Measurements from ENCODE around the gene CDA. TPM values are rescaled to one million over a fixed set of nuclear protein-coding genes. Genes with fewer than 3 reads are reported as not detected.

Gene CDA
- total RNA-seq (under 1 TPM; 0.38 to 0.50 TPM), total RNA-seq (0 to 0.35 (median 0) reads per million in 172 experiments)
- polyA plus RNA-seq (2013, experiment 1 of 2): 5.9 TPM
- polyA plus RNA-seq (2013, experiment 2 of 2): 3.3 TPM

DNA sequence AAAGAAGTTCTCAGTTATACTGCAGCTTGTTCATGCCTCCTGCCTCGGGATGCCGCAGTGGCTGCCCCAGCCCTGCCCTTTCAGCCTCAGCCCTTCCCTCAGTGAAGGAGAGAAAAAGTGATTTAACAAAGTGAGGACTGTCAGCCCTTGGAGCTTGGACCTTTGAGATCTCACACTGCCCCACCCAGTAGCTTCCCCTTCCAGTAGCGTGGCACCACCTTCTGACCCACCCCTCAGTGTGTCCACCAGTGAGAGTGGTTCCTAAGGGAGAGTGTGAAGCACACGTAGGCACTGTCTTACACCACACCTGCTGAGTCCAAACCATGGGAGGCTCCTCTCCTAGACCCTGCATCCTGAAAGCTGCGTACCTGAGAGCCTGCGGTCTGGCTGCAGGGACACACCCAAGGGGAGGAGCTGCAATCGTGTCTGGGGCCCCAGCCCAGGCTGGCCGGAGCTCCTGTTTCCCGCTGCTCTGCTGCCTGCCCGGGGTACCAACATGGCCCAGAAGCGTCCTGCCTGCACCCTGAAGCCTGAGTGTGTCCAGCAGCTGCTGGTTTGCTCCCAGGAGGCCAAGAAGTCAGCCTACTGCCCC lies at the start of gene CDA:
Gene CDA, plus strand, starts transcription at position 464 of the 592 bp plus-strand sequence. Its CDS starts 33 bp downstream, at position 497.
- Mint-ChIP-seq H3K27me3 (peaks cover 82% of the 10 kb centered on the region), H3K27ac (no peak within 1 kb of the TSS), H3K9me3 (no peaks in the 10 kb centered on the region), H3K4me3 (no peak within 1 kb of the TSS), H3K36me3 (ENCODE audit: low read depth) (no peaks in the 10 kb centered on the region), H3K4me1 (ENCODE audit: low read depth) (peaks cover 6% of the 10 kb centered on the region)
- ATAC-seq (ENCODE audit: poor library complexity) (no peak), DNase-seq (no peak)
- intact Hi-C loops (cut with DNase I, micrococcal nuclease): no loop called here
- Histone ChIP-seq H3K9me3 (ENCODE audit: control insufficient read depth in 1 of 2, insufficient read depth in 1 of 2, low read length in 2 of 2) (peaks cover 0 to 11% of the 10 kb centered on the region in 2 experiments), H3K4me3 (ENCODE audit: low read length) (peak within 1 kb of the TSS; percentile 18), H3K27ac (ENCODE audit: low read depth in 1 of 2, low read length in 2 of 2) (no peak within 1 kb of the TSS), H3K4me1 (ENCODE audit: insufficient read depth, low read length) (peaks cover 5% of the 10 kb centered on the region), H3K27me3 (ENCODE audit: control insufficient read depth in 1 of 2, insufficient read depth in 2 of 2, low read length in 2 of 2) (peaks cover 24 to 40% of the 10 kb centered on the region in 2 experiments), H3K36me3 (ENCODE audit: insufficient read depth, low read length) (no peaks in the 10 kb centered on the region)
- no peak for TF ChIP-seq CTCF (IDR thresholded peaks at IDR 0.05)
- CTCF ChIA-PET: no interaction called here
- POLR2A ChIA-PET: no interaction called here

- Mint-ChIP-seq H3K4me1 (ENCODE audit: low read depth) (no peaks in the 10 kb centered on the region), H3K36me3 (ENCODE audit: low read depth) (no peaks in the 10 kb centered on the region), H3K27ac (no peak overlapping the region), H3K9me3 (no peaks in the 10 kb centered on the region), H3K27me3 (peaks cover 75% of the 10 kb centered on the region), H3K4me3 (no peak overlapping the region)
- ATAC-seq (ENCODE audit: poor library complexity): no peak
- H3K27me3 ChIP-seq (ENCODE audit: control insufficient read depth in 1 of 2, insufficient read depth in 2 of 2, low read length in 2 of 2): peaks cover 4 to 8% of the 10 kb centered on the region in 2 experiments
- no peak for DNase-seq
- intact Hi-C loops (cut with DNase I, micrococcal nuclease): no loop called here
- no peak for TF ChIP-seq CTCF (IDR thresholded peaks at IDR 0.05)
- H3K4me3 ChIP-seq (ENCODE audit: low read length): no peak overlapping the region
- no peaks in the 10 kb centered on the region for H3K36me3 ChIP-seq (ENCODE audit: insufficient read depth, low read length)
- POLR2A ChIA-PET: no interaction called here
- CTCF ChIA-PET: no interaction called here
- no peak overlapping the region for H3K27ac ChIP-seq (ENCODE audit: low read depth in 1 of 2, low read length in 2 of 2)
- H3K4me1 ChIP-seq (ENCODE audit: insufficient read depth, low read length): no peaks in the 10 kb centered on the region
- H3K9me3 ChIP-seq (ENCODE audit: control insufficient read depth in 1 of 2, insufficient read depth in 1 of 2, low read length in 2 of 2): no peaks in the 10 kb centered on the region
Observed at GRCh38 chr1:20540281-20540680, 48.6 kb upstream of the CDA start.

GRCh38 chr1:20546637-20547036 lies 42.3 kb upstream of the CDA start:
- Mint-ChIP-seq H3K36me3 (ENCODE audit: low read depth) (no peaks in the 10 kb centered on the region), H3K4me3 (no peak overlapping the region), H3K9me3 (no peaks in the 10 kb centered on the region), H3K27ac (no peak overlapping the region), H3K27me3 (peaks cover 64% of the 10 kb centered on the region), H3K4me1 (ENCODE audit: low read depth) (no peaks in the 10 kb centered on the region)
- H3K27ac ChIP-seq (ENCODE audit: low read depth in 1 of 2, low read length in 2 of 2): no peak overlapping the region
- ChIA-PET CTCF (interaction anchor here (0.7 kb wide), 1 partner anchor 590 kb away, joined by 3 read pairs; no protein-coding TSS in a partner anchor), POLR2A (no interaction called here)
- no peak for ATAC-seq (ENCODE audit: poor library complexity)
- H3K36me3 ChIP-seq (ENCODE audit: insufficient read depth, low read length): no peaks in the 10 kb centered on the region
- H3K27me3 ChIP-seq (ENCODE audit: control insufficient read depth in 1 of 2, insufficient read depth in 2 of 2, low read length in 2 of 2): peaks cover 11 to 23% of the 10 kb centered on the region in 2 experiments
- H3K4me1 ChIP-seq (ENCODE audit: insufficient read depth, low read length): no peaks in the 10 kb centered on the region
- TF ChIP-seq CTCF (IDR thresholded peaks at IDR 0.05): no peak
- H3K4me3 ChIP-seq (ENCODE audit: low read length): no peak overlapping the region
- intact Hi-C loops (cut with DNase I, micrococcal nuclease): no loop called here
- H3K9me3 ChIP-seq (ENCODE audit: control insufficient read depth in 1 of 2, insufficient read depth in 1 of 2, low read length in 2 of 2): peaks cover 0 to 2% of the 10 kb centered on the region in 2 experiments
- no peak for DNase-seq
